Measurements from ENCODE around the gene ADCK2. TPM values are rescaled to one million over a fixed set of nuclear protein-coding genes. Genes with fewer than 3 reads are reported as not detected.

ADCK2 gene, protein sequence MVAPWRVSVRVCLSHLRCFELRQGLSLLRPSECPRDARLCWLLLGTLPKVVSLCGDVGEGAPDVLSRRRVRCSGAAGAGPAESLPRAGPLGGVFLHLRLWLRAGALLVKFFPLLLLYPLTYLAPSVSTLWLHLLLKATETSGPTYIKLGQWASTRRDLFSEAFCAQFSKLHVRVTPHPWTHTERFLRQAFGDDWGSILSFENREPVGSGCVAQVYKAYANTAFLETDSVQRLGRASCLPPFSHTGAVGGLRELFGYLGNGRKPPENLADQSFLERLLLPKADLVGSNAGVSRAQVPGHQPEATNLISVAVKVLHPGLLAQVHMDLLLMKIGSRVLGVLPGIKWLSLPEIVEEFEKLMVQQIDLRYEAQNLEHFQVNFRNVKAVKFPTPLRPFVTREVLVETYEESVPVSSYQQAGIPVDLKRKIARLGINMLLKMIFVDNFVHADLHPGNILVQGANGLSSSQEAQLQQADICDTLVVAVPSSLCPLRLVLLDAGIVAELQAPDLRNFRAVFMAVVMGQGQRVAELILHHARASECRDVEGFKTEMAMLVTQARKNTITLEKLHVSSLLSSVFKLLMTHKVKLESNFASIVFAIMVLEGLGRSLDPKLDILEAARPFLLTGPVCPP
- total RNA-seq = 15.8 and 18.7 TPM in 2 replicates

GRCh38 chr7:140672382-140673062 is at the start of gene ADCK2:
ADCK2 (plus strand) TSS chr7:140672945; CDS start chr7:140673331, 386 bp downstream.

GRCh38 chr7:140640727-140641523 is 31.8 kb upstream of the ADCK2 start, which contains the start of gene DENND2A:
DENND2A (minus strand) TSS chr7:140640813; CDS start chr7:140602397, 38,416 bp downstream.

GRCh38 chr7:140696680-140697446 is 24.1 kb downstream of the ADCK2 start, which contains the start of gene NDUFB2:
NDUFB2 (plus strand) TSS chr7:140696708; CDS start chr7:140696745, 37 bp downstream.

Small RNAs within 50 kb of the gene (small RNA-seq; reads per million reads assigned to genes)
- not detected for gene RN7SL771P

Other genes starting within 250 kb of the ADCK2 start
- gene MKRN1, start 193.4 kb upstream of the ADCK2 start, total RNA-seq = 65.6 and 67.3 TPM in 2 replicates
- gene DENND2A, start 32.1 kb upstream of the ADCK2 start, total RNA-seq = 0.78 and 0.97 TPM in 2 replicates
- 128 and 181 TPM in 2 replicates for gene NDUFB2, start 23.8 kb downstream of the ADCK2 start, total RNA-seq